Kidney epithelial cell (primary cell): ENCODE results near the gene MICAL3. TPM values are rescaled to one million over a fixed set of nuclear protein-coding genes. Genes with fewer than 3 reads are reported as not detected.
"Not testable (repeated sequence)": the region's sequence is repeated elsewhere in the genome, so short reads cannot be mapped to it uniquely, and the experiment has no call there.

Experiments used
- DNase-seq: peaks from one replicate; pipeline ENCODE4 v3.0.0-alpha.2; 2010; ENCODE audit warnings: low read depth
- H3K27me3 ChIP-seq: 2 replicates; pipeline ENCODE4 v1.6.0; 2011; ENCODE audit warnings: low read length; ENCODE audit not compliant: control insufficient read depth, insufficient read depth
- H3K36me3 ChIP-seq: 2 replicates; pipeline ENCODE4 v1.5.1; 2011; ENCODE audit warnings: low read length; ENCODE audit not compliant: control insufficient read depth, insufficient read depth
- H3K4me3 ChIP-seq: 2 replicates; pipeline ENCODE4 v1.5.1; 2011; ENCODE audit warnings: low read depth, mild to moderate bottlenecking, control low read depth, low read length
- total RNA-seq: library from RNA; depleted of rRNA; stranded (reverse); fragments of >200 nt; gene quantifications from 2 replicates; pipeline ENCODE4 v1.2.3, GENCODE V29; 2015
- TF ChIP-seq, protein P1 (sequence below): IDR thresholded peaks from 2 replicates; pipeline ENCODE4 v1.5.1; 2011; ENCODE audit warnings: mild to moderate bottlenecking, moderate library complexity, low read length, control low read depth, inconsistent platforms; ENCODE audit not compliant: insufficient read depth, poor library complexity, severe bottlenecking

The MICAL3 gene
- total RNA-seq, 1 donor from 2014 or later: 38.9 TPM

GRCh38 chr22:17990147-17990546, 34.2 kb downstream of the MICAL3 start:
- H3K36me3 ChIP-seq: no peaks in the 10 kb centered on the region
- no peak for DNase-seq
- TF ChIP-seq, protein P1, sequence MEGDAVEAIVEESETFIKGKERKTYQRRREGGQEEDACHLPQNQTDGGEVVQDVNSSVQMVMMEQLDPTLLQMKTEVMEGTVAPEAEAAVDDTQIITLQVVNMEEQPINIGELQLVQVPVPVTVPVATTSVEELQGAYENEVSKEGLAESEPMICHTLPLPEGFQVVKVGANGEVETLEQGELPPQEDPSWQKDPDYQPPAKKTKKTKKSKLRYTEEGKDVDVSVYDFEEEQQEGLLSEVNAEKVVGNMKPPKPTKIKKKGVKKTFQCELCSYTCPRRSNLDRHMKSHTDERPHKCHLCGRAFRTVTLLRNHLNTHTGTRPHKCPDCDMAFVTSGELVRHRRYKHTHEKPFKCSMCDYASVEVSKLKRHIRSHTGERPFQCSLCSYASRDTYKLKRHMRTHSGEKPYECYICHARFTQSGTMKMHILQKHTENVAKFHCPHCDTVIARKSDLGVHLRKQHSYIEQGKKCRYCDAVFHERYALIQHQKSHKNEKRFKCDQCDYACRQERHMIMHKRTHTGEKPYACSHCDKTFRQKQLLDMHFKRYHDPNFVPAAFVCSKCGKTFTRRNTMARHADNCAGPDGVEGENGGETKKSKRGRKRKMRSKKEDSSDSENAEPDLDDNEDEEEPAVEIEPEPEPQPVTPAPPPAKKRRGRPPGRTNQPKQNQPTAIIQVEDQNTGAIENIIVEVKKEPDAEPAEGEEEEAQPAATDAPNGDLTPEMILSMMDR: no peak
- no peak overlapping the region for H3K4me3 ChIP-seq
- H3K27me3 ChIP-seq: no peaks in the 10 kb centered on the region

DNA sequence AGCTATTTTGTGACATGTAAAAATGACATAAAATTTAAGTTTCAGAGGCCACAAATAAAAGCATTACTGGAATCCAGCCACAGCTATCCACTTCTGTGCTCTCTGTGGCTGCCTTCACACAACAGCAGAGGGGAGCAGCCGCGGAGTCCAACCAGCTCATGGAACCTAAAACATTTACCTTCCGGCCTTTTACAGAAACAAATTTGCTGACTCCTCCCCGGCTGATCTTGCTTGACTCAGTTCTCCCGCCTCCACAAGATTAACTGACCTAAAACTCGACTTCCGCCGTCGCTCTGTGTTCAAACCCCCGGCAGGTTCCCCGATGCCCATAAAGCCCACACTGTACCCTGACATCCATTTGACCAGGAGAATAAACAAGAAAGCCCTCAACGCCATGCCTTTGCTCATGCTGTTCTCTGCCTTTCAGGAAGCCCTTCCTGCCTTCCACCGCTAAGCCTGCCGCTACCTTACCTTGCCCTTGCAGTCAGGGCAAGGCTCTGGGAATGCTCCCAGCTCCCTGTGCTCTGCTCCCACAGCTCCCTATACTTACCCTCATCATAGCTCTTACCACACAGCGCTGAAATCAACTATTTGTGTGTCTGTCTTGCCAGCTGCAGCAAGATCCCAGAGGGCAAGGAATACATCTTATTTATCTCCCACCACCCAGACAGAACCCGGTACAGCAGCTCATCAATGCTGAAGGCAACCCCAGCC, 35.4 kb downstream of the MICAL3 start:
- Histone ChIP-seq H3K36me3 (no peaks in the 10 kb centered on the region), H3K4me3 (no peak overlapping the region), H3K27me3 (no peaks in the 10 kb centered on the region)
- DNase-seq: no peak
- TF ChIP-seq, protein P1: no peak

DNA sequence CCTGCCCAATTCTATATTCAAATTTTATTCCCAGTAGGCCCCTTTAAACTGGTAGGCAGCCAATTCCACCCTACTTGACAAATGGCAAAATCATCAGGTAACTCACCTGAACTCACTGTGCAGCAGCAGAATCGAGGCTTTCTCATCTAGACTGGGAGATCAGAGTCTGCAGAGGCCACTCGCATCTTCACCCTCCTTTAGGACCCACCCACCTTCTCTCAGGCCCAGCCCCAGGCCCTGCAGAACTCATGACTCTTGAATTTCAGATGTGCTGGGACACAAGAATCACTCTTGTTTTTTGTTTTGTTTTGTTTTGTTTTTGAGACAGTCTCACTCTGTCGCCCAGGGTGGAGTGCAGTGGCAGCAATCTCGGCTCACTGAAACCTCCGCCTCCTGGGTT, 38.8 kb downstream of the MICAL3 start:
- H3K36me3 ChIP-seq: no peaks in the 10 kb centered on the region
- H3K27me3 ChIP-seq: no peaks in the 10 kb centered on the region
- TF ChIP-seq, protein P1: no peak
- no peak overlapping the region for H3K4me3 ChIP-seq
- DNase-seq: no peak

DNA sequence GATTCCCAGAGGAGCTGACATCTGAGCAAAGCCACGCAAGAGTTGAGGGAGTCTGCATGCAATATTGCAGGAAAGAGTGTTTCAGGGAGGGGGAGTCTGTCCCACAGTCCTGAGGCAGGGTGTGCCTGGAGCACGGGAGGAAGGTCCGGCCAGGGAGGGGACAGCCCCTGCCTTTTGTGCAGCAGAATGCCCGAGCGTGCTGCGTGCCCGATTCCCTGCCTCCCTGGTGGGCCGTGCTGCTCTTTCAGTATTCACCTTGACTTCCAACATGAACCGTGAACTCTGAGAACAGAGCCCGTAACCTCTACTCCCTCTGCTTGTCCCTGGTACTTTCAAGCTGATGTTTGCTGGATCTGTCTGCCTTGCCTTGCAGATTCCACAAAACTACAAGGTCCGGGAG, 39.3 kb downstream of the MICAL3 start:
- H3K36me3 ChIP-seq, H3K4me3 ChIP-seq, H3K27me3 ChIP-seq, DNase-seq: not testable (repeated sequence)

DNA sequence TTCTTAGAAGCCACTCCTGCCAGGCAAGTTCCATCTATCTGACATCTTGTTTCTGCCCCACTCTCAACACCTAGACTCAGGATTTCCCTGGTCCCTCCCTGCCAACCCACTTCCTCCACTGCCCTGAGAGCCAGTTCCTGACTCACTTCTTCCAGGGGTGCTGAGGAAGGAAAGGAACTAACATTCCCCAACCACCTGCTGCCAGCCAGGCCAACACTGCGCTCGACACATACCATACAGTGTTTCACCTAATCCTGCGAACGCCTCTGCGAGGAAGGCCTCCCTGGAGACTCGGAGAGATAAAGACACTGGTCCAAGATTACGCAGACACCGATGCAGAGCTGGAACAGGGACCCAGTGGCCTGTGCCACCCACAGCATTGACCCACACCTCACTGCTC, 40.2 kb downstream of the MICAL3 start:
- DNase-seq: no peak
- Histone ChIP-seq H3K36me3 (no peaks in the 10 kb centered on the region), H3K4me3 (no peak overlapping the region), H3K27me3 (no peaks in the 10 kb centered on the region)
- TF ChIP-seq, protein P1: no peak

DNA sequence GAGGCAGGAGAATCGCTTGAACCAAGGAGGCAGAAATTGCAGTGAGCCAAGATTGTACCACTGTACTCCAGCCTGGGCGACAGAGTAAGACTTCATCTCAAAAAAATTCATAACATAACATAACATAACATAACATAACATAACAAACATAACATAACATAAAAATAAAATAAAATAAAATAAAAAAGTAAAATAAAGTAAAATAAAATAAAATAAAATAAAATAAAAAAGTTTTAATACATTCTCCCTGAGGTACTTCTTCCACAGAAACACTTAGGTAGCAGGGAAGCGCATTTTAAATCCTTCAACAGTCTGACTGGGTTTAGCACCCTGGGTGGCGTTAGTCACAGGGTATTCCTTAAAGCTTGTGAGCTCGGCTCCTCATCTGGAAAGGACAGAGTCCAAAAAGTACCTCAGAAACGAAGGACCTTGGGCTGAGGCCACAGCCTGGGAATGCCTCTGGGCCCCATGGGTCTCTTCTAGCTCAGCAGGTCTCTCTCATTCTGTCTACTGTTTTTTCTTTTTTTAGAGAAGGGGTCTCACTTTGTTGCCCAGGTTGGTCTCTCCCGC, 41.7 kb downstream of the MICAL3 start:
- TF ChIP-seq, protein P1: no peak
- H3K4me3 ChIP-seq: no peak overlapping the region
- no peak for DNase-seq
- H3K36me3 ChIP-seq: no peaks in the 10 kb centered on the region
- no peaks in the 10 kb centered on the region for H3K27me3 ChIP-seq
